ENCODE results near the gene ABHD11.
"Not testable (repeated sequence)": the region's sequence is repeated elsewhere in the genome, so short reads cannot be mapped to it uniquely, and the experiment has no call there.

The ABHD11 gene

GRCh38 chr7:73718905-73719805 lies 19.4 kb downstream of the ABHD11 start, which contains the start of gene STX1A:
Gene STX1A (minus strand): TSS chr7:73719669. CDS start chr7:73719631, 38 bp downstream.
- FAIRE-seq, result no peak

GRCh38 chr7:73718438-73718881 lies 20.1 kb downstream of the ABHD11 start:
- FAIRE-seq, result no peak

- FAIRE-seq, result no peak
These were observed 20.6 kb downstream of the ABHD11 start for GRCh38 chr7:73717991-73718405.

GRCh38 chr7:73717025-73717807 lies 21.4 kb downstream of the ABHD11 start:
- no peak for FAIRE-seq

GRCh38 chr7:73716318-73716890 lies 22.2 kb downstream of the ABHD11 start:
- no peak for FAIRE-seq

- FAIRE-seq, result no peak
These were observed 22.8 kb downstream of the ABHD11 start for GRCh38 chr7:73715648-73716317.

- FAIRE-seq, result not testable (repeated sequence)
These were observed 25.3 kb downstream of the ABHD11 start for GRCh38 chr7:73713319-73713718.

- FAIRE-seq, result no peak
These were observed 25.8 kb downstream of the ABHD11 start for GRCh38 chr7:73712773-73713172.

- no peak for FAIRE-seq
These were observed 29.5 kb downstream of the ABHD11 start for GRCh38 chr7:73708961-73709549.

- FAIRE-seq, result no peak
These were observed 31.5 kb downstream of the ABHD11 start for GRCh38 chr7:73707045-73707631.

GRCh38 chr7:73706126-73707044 lies 32.2 kb downstream of the ABHD11 start:
- FAIRE-seq, result no peak

- FAIRE-seq, result no peak
These were observed 33.1 kb downstream of the ABHD11 start for GRCh38 chr7:73705551-73705920.

GRCh38 chr7:73704640-73705550 lies 33.7 kb downstream of the ABHD11 start:
- FAIRE-seq, result no peak

- FAIRE-seq, result no peak
These were observed 34.6 kb downstream of the ABHD11 start for GRCh38 chr7:73703757-73704639.

- FAIRE-seq, result no peak
These were observed 35.4 kb downstream of the ABHD11 start for GRCh38 chr7:73703225-73703624.

GRCh38 chr7:73702665-73703064 lies 35.9 kb downstream of the ABHD11 start:
- FAIRE-seq, result no peak

GRCh38 chr7:73702226-73702625 lies 36.4 kb downstream of the ABHD11 start:
- no peak for FAIRE-seq

- FAIRE-seq, result no peak
These were observed 37.1 kb downstream of the ABHD11 start for GRCh38 chr7:73701357-73701995.
